Measurements from ENCODE around the gene CPA1.

The CPA1 gene

DNA sequence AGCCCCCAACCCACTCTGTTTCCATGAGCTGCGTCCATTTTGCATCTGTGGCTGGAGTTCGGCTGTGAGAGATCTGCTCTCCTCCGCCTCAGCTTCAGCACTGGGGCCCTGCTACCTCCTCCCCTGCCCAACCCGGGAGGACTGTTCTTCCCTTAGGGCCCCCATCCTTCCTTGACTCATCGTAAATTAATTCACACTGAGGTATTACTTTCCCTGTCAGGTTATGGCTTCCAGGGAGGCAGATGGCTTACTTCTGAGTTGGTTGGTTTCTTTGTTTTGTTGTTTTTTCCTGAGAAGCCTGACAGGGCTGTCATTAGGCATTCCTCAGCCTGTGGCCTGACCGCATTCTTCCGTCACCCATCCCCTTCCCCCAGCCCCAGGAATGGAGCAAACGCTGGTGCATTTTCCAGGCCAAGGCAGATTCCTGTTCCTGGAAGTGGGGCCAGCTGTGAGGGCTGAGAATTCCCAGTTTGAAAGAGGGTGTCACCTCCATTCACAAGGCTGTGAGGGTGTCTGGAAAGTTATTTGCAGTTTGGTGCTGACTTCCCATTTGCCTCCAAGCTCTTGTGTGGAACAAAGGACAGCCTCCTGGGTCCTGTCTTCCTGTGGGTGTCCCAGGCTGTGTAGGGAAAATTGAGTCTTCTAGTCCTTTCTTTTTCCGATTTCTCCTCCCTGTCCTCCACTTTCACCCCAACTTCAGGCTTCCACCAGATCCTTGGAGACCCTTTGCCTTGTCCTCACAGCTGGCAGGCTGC is 24.0 kb upstream of the CPA1 start:
- DNase-seq, result peak in 1 of 2 experiments; percentile 38

GRCh38 chr7:130356876-130357611 is 23.2 kb upstream of the CPA1 start:
- DNase-seq, result peak in 1 of 2 experiments; percentile 37

DNA sequence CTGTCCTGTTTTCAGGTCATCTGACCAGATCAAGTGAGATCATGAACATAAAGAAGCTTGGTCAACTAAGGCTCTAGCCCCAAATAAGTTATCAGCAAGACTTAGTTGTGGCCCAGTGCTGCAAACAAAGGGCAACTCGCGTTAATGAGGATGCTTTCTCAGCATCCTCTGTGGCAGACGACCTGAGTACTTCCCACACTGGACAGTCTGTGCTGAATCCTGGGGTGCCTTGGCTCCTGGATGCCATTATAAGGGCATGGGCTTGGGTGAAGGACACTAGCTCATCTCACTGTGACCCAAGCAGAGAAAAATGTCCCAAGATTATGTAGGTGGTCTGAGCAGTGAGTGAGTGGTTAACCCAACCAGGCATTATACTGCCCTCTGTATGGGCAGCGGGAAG is 21.8 kb upstream of the CPA1 start:
- DNase-seq, result no peak

- no peak for DNase-seq
Observed at GRCh38 chr7:130359276-130359857, 20.9 kb upstream of the CPA1 start.

- DNase-seq, result no peak
Observed at GRCh38 chr7:130360518-130360917, 19.8 kb upstream of the CPA1 start.

DNA sequence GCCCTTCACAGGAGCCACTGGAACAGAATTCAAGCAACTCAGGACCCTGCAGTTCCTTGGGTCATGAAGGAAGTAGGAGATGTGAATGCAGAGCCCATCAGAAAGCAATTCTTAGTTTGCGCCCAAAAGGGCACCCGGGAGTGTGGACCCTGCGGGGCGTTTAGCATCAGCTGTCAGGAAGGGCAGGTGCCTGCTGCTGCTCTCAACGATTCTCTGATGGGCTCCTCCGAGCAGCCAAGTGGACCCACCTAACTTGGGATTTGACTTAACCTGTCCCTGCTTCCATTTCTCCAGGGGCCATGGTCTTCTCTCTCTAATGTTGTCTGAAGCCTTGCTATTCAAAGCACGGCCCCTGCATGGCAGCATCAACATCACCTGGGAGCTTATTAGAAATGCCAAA is 18.6 kb upstream of the CPA1 start:
- no peak for DNase-seq

DNA sequence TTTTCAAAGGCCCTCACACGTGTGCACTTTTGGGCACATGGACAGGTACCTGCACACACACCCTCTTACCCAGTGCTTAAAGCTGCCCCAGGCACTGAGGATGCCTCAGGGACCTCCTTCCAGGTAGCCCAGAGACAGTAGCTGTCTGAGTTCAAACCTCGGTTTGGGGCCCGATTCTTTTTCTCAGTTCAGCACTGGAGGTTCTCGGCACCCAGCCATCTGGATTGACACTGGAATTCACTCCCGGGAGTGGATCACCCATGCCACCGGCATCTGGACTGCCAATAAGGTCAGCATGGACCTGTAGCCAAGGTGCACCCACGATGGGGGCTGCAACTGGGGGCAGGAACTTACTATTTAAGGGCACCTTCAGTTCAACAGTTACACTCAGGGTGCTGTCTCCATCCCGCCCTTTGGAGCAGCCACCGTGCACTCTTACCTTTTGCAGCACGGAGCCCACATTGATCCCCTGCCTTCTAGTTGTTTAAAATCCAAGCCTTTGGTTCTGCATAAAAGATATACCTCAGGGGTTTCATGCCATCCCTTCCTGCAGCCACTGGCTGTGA is 18.0 kb upstream of the CPA1 start:
- DNase-seq, result no peak

GRCh38 chr7:130363026-130363847 is 17.1 kb upstream of the CPA1 start:
- DNase-seq, result no peak

DNA sequence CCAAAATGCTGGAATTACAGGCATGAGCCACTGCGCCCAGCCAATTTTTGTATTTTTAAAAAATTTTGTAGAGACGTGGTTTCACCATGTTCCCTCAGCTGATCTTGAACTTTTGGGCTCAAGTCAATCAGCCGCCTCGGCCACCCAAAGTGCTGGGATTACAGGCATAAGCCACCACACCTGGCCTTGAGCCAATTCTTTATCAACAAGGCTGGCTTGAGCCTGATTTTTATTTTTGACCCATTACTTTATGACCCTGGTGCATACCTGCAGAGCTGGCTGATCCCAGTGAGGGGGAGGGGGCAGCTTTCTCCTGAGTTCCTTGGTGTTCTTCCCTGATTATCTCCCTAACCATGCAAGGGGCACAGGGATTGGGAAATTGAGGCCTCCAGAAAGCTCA is 15.8 kb upstream of the CPA1 start:
- peak; percentile 16 to 33 for DNase-seq

DNA sequence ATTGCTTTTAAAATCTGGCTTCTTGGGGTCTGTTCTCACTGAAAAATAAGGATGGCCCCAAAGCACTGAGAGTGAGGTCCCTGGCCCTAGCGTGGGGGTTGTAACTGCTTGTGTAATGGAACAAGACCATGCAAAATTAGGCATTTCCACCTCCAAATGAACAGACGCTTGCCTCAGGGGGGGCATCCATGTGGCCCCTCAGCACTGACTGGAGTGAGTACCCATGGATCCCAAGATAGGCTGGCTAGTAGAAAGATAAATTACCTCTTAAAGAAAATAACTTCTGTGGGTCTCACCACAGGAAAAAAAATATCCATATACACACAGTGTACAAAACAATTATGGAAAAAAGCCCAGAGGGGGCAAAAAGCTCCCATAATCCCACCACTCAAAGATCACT is 15.2 kb upstream of the CPA1 start:
- DNase-seq, result peak; percentile 86 to 94

DNA sequence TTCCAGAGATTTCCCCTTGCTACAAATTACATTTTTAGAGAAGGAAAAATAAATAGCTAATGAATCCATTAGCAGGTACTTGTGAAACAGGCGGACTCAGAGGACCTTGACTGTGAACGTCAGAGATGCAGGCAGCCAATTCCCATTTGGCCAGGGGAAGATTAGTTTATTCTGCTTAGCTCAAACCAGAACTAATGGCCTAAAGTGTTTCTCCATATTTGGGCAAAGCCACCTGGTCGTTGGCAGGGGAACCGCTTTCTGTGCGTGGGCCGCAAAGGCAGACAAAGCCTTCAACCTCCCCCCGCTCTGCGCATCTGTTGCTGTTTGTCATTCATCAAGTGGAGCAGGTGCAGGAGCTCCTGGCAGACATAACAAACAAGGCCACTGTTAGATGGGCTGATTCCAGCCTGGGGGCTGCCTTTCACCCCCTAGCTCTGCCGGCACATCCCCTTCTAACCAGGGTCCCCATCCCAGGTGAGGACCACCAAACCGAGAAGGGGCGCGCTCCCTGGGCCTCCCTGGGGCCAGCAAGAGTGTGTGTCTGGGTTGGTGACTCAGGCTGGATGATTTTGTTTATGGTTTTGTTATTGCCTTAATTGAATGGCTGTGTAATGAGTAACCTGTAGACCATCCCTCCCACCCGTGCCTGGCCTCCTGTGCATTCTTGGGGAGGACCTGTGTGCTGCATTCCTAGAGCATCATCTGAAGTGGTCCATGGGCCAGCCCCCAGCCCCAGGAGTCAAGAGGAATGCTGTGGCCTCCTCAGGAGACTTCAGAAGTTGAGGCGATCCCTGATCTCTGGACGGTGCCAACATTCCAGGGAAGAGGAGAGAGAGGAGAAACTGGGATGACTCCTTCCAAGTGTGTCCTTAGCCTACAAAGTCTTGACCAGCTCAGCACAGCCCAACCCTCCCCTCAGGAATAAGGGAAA is 14.5 kb upstream of the CPA1 start:
- peak; percentile 100 for DNase-seq

DNA sequence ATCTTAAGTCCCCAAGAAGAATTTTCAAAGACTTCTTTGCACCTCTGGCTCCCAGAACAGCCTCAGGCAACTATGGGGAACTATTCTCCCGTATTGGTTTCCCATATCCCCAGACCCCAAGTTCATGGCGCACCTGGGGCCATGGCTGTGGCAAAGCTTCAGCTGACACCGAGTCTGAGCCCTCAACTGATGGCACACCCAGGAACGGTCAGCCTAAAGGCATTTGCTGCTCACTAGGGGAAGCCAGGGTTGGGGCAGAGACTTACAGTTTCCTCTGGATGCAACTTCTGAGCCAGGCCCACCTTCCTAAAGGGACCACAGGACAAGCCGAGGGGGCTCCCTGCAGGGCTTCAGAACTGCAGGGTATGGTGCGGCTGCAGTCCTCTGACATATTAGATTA is 13.7 kb upstream of the CPA1 start:
- no peak for DNase-seq

DNA sequence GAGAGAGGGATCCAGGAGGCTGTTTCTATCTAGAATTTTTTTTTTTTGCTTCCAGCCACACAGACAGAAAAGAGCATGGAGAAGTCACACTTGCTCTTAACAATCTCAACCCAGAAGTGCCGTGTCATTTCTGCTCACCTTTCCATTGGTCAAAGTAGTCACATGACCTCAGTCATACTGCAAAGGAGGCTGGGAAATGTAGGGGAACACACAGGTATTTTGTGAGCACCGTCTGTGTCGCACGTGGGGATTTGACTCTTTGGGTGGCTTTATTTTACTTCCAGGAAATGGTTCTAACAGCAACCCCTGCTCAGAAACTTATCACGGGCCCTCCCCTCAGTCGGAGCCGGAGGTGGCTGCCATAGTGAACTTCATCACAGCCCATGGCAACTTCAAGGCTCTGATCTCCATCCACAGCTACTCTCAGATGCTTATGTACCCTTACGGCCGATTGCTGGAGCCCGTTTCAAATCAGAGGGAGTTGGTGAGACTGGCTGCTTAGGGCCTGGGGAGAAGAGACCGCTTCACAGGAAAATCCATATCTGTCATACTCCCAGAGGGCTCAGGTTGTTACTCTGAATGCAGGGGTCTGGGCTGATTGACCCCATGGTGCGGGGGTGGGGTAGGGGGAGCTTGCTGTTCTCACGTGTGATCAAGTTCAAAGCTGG is 13.1 kb upstream of the CPA1 start:
- no peak for DNase-seq

- DNase-seq, result peak in 1 of 2 experiments; percentile 39
Observed at GRCh38 chr7:130367836-130368746, 12.2 kb upstream of the CPA1 start.

DNA sequence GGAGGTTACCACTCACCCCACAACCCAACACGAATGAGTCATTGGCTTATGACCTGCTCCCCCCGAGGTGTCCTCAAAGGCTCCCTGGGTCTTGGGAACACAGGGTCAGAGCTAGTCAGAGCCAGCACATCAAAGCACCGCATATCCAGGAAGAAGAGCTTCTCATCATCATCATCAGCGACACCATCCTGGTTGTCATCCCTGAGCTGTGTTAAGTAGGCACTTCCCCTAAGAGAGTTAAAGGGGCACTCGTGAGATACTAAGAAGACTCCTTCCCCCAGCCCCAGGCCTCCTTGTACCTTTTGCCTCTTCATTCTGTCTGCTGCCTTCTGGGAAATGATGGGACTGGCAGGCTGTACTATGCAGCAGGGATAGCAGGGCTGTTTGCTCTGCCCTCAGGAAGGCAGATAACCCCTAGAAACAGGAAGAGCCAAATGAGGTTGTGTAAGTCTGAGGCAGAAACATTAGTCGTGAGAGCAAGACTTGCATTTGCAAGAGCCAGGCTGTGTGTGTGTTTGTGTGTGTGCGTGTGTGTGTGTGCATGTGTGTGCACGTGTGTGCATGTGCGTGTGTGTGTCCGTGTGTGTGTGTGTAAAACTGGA is 11.1 kb upstream of the CPA1 start:
- DNase-seq, result peak in 1 of 2 experiments; percentile 39

DNA sequence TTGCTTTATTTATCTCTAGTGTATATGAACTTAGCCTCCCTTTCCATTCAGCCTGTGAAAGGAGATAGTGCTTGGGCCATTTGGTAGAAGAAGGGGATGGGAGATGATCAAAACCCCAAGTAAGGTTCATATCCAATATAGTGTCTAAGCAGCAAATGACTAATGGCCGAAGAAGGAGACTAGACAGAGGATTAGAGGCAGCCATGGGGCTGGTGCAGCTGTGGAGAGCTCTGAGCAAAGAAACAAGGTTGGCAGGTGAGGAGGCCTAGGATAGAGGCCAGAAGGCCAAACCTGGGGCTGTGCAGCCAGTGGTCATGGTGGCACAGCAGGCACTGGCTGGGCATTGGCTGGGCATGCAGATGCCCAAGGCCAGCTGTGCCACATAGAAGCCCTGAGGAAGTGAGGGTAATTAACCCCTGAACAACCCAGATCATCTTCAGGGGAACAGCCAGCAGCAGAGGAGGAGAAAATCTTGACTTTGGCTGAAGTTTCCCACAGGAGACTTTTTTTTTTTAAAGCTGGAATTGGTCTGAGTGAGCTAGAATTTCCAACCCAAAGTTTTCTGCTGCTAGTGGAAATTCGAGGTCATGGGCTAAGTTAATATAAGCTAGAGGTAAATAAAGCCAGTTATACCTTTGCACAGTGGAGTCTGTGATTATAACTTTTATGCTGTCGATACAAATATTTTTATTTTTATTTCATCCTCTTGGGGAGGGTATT is 10.3 kb upstream of the CPA1 start:
- DNase-seq, result no peak

DNA sequence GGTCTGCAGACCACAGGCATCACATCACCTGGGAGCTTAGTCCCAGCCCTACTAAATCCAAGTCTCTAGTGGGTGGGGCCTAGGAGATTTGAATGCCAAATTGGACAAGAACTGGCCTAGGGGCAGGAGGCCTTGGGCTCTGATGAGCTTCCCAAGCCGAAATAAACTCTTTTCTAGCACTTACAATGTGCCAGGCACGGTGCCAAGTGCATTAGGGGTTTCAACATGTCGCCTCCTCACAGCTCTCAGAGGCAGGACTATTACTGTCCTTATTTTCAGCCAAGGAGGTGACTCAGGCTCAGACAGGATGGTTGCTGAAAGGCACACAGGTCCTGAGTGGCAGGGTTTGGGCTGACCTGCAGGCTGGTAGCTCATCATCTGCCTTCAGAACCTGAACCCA is 9.2 kb upstream of the CPA1 start:
- DNase-seq, result no peak

DNA sequence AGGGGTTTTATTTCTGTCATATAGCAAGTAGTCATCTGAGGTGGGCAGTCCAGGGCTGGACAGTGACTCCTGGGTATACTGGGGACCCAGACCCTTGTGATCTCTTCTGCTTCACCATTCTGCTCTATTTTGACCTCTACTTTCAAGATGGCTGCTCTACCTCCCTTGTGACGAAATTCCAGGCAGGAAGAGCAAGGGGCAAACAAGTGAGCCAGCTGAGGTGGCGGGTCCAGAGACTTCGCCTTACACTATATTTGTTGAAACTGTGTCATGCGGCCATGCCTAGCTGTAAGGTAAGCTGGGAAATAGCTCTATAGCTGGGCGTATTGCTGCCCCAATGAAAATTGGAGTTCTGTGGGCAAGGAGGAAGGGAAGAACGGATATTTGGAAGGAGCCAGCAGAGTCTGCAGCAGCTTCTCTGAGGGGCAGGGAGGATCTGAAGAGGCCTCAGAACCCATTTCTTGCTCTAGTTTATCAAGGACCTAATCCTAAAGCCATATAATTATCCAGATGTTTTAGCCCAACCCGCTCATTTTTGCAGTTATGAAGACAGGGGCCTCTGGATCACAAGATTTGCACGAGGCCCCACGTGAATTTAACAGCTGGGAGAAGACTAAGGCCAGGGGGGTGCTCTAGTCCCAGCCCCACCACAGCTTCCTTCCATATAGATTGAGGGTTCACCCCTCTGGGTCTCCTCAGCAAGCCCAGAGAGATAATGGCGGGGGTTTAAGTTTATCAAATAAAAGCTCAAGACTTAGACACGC is 7.7 kb upstream of the CPA1 start:
- no peak for DNase-seq
